ENCODE measurements around the gene IRF6.

Gene IRF6

DNA sequence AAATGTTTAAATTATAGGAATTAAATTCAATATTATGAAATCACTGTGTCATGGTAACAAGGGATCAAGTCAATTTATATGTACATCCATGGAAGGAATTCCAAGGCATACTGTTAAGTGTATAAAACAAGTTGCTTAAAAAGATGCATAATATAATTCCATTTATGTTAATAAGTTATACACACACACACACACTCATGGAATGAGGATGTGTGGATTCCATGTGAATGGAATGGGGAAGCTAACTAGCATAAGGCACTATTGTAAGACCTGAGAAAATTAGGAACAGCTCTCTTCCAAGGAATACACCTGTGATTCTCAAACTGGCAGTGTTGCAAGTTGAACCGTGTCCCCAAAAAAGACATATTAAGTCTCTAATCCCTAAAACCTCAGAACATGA is 67.7 kb downstream of the IRF6 start:
- Histone ChIP-seq H3K27ac (no peak overlapping the region), H3K4me1 (peaks cover 0 to 9% (median 2%) of the 10 kb centered on the region in 4 donors), H3K9me3 (no peaks in the 10 kb centered on the region), H3K4me3 (no peak overlapping the region), H3K36me3 (no peaks in the 10 kb centered on the region), H3K27me3 (no peaks in the 10 kb centered on the region)
- intact Hi-C loops (cut with DNase I; ENCODE audit: low total_unique reads) = no loop called here
- no peak for DNase-seq
- TF ChIP-seq, protein P1, sequence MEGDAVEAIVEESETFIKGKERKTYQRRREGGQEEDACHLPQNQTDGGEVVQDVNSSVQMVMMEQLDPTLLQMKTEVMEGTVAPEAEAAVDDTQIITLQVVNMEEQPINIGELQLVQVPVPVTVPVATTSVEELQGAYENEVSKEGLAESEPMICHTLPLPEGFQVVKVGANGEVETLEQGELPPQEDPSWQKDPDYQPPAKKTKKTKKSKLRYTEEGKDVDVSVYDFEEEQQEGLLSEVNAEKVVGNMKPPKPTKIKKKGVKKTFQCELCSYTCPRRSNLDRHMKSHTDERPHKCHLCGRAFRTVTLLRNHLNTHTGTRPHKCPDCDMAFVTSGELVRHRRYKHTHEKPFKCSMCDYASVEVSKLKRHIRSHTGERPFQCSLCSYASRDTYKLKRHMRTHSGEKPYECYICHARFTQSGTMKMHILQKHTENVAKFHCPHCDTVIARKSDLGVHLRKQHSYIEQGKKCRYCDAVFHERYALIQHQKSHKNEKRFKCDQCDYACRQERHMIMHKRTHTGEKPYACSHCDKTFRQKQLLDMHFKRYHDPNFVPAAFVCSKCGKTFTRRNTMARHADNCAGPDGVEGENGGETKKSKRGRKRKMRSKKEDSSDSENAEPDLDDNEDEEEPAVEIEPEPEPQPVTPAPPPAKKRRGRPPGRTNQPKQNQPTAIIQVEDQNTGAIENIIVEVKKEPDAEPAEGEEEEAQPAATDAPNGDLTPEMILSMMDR (IDR thresholded peaks at IDR 0.05) = no peak

DNA sequence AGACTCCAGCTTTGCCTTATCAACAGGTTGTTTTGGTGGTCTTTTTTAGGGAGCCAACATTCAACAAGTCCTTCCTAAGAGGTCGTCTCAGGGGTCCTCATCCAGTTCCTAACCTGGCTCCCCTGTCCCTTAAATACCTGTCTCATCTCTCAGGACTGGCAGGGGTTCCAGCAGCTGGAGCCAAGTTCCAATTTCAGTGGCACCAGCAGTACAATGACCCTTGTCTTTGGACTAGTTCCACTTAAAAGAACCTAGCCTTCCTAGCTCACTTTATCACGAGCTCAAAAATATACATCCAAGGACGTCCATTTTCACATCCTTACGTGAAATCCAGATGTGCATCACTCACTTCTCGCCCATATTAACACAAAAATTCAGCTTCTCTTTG is 68.8 kb downstream of the IRF6 start:
- H3K9me3 ChIP-seq = no peaks in the 10 kb centered on the region
- H3K27ac ChIP-seq = no peak overlapping the region
- no peaks in the 10 kb centered on the region for H3K27me3 ChIP-seq
- intact Hi-C loops (cut with DNase I; ENCODE audit: low total_unique reads) = no loop called here
- H3K36me3 ChIP-seq = no peaks in the 10 kb centered on the region
- H3K4me1 ChIP-seq = no peaks in the 10 kb centered on the region
- H3K4me3 ChIP-seq = no peak overlapping the region
- TF ChIP-seq, protein P1 (IDR thresholded peaks at IDR 0.05) = no peak
- no peak for DNase-seq

DNA sequence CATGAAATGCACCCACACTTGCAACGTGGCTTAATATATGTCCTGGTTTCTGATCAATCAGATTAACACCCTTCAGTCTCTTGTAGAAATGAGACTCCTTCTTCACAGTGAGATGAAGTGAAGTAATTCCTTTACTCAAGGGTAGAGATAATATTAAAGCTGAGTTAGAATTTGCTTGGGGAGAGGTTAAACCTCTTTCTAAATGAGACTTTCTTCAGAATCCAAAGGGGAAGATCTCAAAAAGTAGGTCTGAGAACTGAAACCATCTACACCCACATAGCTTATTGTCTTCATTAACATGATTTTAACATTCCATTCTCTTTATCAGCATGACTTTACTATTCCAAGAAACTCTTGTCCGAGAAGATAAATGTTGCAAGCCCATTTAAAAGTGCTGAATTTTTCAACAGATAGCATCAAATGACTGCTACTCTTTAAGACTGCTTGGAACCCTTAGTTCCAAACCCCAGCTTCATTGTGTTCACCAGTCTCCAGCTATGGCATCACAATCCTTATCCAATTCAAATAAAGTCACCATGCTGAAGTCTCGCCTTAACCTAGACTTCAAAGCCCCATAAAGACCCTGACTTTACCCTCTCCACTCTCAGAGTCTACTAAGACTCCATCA is 69.3 kb downstream of the IRF6 start:
- H3K4me3 ChIP-seq = no peak overlapping the region
- no peak for DNase-seq
- no peaks in the 10 kb centered on the region for H3K27me3 ChIP-seq
- no peak overlapping the region for H3K27ac ChIP-seq
- H3K9me3 ChIP-seq = no peaks in the 10 kb centered on the region
- H3K4me1 ChIP-seq = no peaks in the 10 kb centered on the region
- TF ChIP-seq, protein P1 (IDR thresholded peaks at IDR 0.05) = no peak
- intact Hi-C loops (cut with DNase I; ENCODE audit: low total_unique reads) = no loop called here
- H3K36me3 ChIP-seq = no peaks in the 10 kb centered on the region
